ENCODE data around the gene RTEL1.

The RTEL1 gene

DNA sequence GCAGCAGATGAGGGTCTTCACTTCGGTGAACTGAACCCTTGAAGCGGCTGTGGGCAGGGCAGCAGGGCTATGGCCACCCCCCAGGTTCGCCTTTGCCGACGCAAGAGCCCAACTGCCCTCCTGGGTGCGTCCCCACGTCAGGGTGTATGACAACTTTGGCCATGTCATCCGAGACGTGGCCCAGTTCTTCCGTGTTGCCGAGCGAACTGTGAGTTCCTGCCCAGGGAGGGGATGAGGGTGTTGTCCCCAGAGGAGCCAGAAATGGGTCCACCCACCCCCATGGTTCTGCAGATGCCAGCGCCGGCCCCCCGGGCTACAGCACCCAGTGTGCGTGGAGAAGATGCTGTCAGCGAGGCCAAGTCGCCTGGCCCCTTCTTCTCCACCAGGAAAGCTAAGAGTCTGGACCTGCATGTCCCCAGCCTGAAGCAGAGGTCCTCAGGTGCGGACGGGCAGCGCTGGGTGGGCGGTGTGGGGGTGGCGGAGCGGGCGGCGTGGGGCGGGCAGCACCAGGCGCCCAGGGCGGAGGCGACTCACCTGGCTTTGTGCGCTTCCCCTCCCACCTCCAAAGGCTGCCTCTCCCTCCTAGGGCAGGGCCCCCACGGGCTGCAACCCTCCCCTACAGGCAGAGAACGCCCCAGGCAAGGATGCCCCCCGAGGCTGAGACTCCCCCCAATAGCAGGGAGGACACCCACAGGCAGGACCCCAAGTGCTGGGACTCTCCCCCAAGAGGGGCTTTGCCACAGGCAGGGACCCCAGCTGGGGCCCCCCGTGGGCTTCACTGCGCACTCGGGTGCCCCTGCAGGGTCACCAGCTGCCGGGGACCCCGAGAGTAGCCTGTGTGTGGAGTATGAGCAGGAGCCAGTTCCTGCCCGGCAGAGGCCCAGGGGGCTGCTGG is 32.1 kb downstream of the RTEL1 start:
- DNase-seq (ENCODE audit: low read depth in 2 of 2) = no peak

DNA sequence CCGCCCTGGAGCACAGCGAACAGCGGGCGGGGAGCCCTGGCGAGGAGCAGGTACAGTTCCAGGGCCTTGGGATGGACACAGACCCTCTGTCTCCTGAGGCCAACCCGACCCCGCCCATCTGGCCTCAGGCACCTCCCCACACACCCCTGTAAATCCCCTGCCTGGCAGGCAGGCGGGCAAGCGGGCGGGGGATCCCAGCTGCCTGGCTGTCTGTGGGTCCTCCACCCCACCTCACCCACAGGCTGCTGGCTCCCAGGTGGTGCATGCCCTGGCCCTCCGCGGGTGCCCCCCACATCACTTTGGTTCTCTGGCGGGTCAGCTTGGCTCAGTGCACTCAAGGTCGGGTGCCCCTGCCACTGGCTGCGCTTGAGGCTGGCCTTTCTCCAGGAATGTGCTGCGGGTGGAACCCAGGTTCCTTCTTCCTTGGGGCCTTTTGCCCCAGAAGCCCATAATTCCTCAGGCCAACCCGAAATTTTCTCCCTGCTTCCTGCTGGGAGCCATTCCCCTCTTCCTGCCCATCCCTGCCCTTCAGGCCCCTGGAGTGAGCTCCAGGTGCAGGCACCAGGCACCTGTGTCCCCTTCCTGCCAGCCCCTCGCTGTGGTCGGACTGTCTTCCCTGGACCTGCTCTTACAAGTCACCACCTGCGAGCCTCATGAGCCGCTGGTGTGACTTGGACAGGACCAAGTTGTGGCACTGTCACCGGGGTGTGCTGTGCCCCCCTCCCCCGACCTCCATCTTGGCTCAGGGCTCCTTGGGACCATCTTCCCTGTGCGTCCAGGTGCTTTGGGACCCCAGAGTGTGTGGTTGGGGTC is 33.0 kb downstream of the RTEL1 start:
- DNase-seq (ENCODE audit: low read depth in 2 of 2) = no peak

DNA sequence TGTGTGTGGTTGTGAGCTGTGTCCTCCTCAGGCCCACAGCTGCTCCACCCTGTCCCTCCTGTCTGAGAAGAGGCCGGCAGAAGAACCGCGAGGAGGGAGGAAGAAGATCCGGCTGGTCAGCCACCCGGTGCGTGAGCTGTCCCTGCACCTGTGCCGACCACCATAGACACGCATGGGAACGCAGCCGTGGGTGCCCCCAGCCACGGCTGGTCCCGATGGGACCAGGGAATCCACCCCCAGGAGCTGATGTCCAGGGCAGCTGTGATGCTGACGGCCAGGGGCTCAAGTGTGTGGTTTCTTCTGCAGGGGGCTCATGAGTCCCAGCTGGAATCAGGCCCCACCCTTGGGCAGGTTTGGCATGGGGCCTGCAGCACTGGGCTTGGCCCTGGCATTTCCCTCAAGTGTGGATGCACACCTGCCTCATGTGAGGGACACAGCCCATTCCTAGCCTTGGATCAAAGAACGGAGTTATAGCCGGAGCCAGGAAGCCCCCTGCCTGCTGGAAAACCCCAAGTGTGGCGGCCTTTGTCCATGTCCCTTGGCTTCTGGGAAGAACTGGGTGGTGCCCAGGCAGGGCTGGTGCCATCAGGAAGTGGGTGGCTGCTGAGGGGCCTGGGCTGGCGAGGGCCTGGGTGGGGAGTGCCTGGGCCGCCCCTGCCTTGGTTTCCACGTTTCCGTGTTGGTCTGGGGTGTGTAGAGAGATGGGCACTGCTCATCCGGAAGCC is 33.8 kb downstream of the RTEL1 start:
- no peak for DNase-seq (ENCODE audit: low read depth in 2 of 2)

DNA sequence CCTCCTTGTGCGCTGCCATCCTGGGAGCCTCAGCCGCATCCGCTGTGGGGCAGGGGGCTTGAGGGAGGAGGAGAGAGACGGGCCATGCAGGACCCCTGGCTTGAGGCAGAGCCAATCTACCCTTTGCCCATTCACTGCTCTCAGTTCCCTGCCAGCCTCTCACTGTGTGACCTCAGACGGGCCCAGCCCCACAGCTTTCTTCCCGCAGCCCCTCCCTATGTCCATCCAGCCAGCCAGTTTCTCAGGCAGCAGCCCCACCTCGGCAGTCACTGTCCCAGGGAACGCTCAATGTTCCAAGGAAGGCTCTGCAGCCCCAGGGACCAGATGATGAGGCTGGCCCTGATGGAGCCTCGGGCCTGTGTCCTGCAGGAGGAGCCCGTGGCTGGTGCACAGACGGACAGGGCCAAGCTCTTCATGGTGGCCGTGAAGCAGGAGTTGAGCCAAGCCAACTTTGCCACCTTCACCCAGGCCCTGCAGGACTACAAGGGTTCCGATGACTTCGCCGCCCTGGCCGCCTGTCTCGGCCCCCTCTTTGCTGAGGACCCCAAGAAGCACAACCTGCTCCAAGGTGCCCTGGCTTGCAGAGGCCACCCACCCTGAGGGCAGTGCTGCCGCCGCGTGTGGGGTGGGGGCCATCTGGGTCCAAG is 34.4 kb downstream of the RTEL1 start:
- DNase-seq (ENCODE audit: low read depth in 2 of 2) = no peak

DNA sequence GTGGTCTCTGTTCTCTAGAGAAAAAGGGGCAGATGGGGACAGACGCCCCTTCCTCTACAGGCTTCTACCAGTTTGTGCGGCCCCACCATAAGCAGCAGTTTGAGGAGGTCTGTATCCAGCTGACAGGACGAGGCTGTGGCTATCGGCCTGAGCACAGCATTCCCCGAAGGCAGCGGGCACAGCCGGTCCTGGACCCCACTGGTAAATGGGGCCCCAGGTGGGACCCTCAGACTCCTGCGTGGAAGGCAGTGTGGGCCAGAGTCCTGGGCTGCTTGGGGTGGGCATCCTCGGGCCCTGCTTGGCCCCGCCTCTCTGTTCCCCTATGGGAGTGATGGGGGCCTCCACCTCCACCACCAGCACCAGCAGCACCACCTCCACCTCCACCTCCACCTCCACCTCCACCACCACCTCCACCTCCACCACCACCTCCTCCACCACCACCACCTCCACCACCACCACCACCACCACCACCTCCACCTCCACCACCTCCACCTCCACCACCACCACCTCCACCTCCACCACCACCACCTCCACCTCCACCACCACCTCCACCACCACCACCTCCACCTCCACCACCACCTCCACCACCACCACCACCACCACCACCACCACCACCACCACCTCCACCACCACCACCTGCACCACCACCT is 35.1 kb downstream of the RTEL1 start:
- no peak for DNase-seq (ENCODE audit: low read depth in 2 of 2)

DNA sequence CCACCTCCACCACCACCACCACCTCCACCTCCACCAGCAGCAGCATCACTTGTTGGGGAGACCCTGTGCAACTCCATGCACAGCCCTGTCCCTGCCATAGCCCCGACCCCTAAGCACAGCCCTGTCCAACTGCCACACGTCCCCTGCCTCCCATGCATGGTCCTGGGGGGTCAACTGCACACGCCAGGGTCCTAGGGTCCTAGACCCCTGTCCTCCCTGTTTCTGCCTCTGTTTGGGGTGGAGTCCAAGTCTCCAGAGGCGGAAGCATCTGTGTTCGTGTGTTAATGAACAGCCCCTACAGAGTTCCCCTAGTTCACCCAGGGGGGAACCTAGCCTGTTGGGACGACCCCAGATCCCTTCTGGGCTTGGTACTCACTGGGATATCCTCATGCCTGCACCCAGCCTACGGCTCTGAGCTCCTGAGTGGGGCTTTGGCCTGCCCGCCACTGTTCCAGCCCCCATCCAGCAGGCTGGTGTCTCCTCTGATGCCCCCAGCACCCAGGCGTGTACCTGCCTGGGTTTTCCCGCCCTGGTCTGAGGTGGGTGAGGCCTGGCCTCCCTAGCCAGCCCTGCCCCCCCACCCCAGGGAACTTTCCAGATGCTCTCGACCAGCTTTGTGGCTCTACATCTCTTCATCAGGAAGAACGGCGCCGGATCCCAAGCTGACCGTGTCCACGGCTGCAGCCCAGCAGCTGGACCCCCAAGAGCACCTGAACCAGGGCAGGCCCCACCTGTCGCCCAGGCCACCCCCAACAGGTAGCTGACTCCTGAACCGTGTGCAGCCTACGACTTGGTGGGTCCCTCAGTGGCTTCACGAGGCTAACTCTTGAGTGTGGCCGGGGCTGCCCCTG is 35.8 kb downstream of the RTEL1 start:
- DNase-seq (ENCODE audit: low read depth in 2 of 2) = no peak

DNA sequence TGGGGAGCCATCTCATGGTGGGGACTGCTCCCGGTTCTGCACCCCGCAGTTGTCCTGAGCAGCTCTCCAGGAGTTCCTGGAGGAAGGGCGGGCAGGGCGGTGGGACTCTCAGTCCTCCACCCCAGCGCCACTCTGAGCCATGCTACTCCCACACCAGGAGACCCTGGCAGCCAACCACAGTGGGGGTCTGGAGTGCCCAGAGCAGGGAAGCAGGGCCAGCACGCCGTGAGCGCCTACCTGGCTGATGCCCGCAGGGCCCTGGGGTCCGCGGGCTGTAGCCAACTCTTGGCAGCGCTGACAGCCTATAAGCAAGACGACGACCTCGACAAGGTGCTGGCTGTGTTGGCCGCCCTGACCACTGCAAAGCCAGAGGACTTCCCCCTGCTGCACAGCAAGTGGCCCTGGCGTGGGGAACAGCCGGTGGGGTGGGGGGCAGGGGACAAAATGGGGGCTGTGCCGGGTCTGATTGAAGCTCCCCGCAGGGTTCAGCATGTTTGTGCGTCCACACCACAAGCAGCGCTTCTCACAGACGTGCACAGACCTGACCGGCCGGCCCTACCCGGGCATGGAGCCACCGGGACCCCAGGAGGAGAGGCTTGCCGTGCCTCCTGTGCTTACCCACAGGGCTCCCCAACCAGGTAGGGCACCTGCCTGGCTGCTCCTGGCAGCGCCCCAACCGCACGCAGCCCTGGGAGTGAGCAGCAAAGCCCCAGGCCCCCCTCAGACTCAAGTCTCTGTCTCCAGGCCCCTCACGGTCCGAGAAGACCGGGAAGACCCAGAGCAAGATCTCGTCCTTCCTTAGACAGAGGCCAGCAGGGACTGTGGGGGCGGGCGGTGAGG is 36.7 kb downstream of the RTEL1 start:
- no peak for DNase-seq (ENCODE audit: low read depth in 2 of 2)

DNA sequence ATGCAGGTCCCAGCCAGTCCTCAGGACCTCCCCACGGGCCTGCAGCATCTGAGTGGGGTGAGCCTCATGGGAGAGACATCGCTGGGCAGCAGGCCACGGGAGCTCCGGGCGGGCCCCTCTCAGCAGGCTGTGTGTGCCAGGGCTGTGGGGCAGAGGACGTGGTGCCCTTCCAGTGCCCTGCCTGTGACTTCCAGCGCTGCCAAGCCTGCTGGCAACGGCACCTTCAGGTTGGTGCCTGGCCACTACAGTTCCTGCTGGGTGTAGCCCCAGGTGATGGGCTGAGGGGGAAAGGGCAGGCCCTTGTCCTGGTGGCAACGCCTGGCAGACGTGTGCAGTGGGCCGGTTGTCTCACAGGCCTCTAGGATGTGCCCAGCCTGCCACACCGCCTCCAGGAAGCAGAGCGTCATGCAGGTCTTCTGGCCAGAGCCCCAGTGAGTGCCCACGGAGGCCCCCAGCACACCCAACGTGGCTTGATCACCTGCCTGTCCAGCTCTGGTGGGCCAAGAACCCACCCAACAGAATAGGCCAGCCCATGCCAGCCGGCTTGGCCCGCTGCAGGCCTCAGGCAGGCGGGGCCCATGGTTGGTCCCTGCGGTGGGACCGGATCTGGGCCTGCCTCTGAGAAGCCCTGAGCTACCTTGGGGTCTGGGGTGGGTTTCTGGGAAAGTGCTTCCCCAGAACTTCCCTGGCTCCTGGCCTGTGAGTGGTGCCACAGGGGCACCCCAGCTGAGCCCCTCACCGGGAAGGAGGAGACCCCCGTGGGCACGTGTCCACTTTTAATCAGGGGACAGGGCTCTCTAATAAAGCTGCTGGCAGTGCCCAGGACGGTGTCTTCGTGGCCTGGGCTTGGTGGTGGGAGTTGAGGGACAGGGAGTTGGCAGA is 37.6 kb downstream of the RTEL1 start:
- DNase-seq (ENCODE audit: low read depth in 2 of 2) = no peak

DNA sequence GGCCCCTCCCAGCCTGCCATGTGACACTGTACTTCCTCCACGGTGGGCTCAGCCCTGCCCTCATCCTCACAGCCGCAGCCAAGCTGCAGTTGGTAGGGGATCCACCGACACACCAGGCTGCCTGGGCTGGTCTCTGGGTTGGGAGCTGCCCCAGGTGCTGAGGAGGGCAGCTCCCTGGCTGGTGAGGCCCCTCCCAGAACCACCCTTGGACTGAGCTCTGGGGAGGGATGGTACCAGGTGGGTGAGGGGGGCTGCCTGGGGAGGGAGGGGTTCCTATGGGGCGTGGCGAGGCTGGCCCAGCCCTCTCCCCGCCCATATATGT is 38.2 kb downstream of the RTEL1 start:
- DNase-seq (ENCODE audit: low read depth in 2 of 2) = no peak

DNA sequence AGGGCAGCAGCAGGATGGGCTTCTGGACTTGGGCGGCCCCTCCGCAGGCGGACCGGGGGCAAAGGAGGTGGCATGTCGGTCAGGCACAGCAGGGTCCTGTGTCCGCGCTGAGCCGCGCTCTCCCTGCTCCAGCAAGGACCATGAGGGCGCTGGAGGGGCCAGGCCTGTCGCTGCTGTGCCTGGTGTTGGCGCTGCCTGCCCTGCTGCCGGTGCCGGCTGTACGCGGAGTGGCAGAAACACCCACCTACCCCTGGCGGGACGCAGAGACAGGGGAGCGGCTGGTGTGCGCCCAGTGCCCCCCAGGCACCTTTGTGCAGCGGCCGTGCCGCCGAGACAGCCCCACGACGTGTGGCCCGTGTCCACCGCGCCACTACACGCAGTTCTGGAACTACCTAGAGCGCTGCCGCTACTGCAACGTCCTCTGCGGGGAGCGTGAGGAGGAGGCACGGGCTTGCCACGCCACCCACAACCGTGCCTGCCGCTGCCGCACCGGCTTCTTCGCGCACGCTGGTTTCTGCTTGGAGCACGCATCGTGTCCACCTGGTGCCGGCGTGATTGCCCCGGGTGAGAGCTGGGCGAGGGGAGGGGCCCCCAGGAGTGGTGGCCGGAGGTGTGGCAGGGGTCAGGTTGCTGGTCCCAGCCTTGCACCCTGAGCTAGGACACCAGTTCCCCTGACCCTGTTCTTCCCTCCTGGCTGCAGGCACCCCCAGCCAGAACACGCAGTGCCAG is 38.7 kb downstream of the RTEL1 start, which contains the start of gene TNFRSF6B:
TSS of gene TNFRSF6B (plus strand) at position 25 of the 729 bp plus-strand sequence. CDS start at position 141, 116 bp downstream.
- no peak for DNase-seq (ENCODE audit: low read depth in 2 of 2)

DNA sequence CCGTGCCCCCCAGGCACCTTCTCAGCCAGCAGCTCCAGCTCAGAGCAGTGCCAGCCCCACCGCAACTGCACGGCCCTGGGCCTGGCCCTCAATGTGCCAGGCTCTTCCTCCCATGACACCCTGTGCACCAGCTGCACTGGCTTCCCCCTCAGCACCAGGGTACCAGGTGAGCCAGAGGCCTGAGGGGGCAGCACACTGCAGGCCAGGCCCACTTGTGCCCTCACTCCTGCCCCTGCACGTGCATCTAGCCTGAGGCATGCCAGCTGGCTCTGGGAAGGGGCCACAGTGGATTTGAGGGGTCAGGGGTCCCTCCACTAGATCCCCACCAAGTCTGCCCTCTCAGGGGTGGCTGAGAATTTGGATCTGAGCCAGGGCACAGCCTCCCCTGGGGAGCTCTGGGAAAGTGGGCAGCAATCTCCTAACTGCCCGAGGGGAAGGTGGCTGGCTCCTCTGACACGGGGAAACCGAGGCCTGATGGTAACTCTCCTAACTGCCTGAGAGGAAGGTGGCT is 39.3 kb downstream of the RTEL1 start:
- no peak for DNase-seq (ENCODE audit: low read depth in 2 of 2)

DNA sequence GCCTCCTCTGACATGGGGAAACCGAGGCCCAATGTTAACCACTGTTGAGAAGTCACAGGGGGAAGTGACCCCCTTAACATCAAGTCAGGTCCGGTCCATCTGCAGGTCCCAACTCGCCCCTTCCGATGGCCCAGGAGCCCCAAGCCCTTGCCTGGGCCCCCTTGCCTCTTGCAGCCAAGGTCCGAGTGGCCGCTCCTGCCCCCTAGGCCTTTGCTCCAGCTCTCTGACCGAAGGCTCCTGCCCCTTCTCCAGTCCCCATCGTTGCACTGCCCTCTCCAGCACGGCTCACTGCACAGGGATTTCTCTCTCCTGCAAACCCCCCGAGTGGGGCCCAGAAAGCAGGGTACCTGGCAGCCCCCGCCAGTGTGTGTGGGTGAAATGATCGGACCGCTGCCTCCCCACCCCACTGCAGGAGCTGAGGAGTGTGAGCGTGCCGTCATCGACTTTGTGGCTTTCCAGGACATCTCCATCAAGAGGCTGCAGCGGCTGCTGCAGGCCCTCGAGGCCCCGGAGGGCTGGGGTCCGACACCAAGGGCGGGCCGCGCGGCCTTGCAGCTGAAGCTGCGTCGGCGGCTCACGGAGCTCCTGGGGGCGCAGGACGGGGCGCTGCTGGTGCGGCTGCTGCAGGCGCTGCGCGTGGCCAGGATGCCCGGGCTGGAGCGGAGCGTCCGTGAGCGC is 39.9 kb downstream of the RTEL1 start:
- no peak for DNase-seq (ENCODE audit: low read depth in 2 of 2)

DNA sequence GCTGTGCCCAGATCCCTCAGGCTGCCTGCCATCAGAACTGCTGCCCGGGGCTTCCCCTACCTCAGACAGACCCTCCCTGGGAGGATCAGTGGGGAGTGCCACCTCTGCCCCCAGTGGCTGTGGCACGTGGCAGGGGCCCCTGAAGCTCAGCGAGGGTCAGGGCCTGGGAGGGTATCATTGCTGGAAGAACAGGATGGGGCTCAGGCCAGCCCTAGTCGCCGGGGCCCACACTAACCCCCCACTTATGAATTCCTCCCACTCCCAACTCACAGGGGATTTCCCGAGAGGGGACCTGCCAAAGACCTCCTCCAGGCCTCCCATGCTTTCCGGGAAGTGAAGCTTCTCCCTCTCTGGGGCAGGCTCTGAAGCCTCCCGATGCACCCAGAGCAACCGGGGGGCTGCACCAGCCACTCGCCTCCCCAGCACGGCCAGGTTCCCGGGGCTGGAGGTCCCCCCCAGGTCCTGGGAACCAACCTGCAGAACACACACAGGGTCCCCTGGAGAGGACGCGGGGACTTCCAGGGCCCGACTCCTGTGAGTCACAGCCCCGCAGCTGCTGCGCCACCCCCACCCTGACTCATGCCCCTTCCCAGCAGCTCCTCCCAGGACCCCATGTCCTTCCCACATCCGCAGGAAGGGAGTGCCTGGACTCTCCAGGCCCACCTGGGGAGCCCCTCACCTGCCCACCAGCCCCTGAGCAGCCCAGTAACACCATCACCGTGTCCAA is 40.8 kb downstream of the RTEL1 start:
- peak in 1 of 2 donors; percentile 62 for DNase-seq (ENCODE audit: low read depth in 2 of 2)

DNA sequence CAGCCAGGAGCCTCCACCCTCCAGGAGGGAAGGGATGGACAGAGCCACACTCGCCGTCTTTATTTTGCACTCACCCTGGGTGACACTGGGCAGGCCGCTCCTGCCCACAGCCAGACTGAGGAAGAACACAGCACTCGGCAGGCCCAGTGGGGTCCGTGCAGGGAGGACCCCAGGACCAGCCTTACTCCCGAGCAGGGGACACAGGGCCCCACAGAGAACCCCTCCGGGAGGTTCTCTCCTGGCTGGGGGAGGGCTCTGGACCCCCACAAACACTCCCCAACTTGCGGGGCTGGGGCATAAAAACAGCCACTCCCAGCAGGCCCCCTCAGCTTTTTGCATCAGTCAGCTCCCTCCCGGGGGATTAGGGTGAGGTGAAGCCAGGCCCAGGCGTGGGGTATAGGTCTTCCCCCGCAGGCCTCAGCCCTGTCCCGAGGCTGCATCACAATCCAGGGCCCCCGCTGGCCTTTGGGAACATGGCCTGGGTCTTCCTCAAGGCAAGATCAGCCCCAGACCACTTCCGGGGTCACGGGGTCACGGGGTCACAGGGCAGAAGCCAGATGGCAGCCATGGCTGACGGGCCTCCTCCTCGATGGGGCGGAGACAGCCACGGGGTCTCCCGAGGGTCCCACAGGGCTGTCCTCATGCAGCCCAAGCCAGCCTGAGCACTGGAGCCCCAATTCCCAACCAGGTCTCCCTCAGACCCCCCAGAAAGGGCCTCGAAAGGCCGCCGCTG is 41.5 kb downstream of the RTEL1 start:
- DNase-seq (ENCODE audit: low read depth in 2 of 2) = no peak
